ENCODE data around the gene TSPAN9. TPM values are rescaled to one million over a fixed set of nuclear protein-coding genes. Genes with fewer than 3 reads are reported as not detected.

The TSPAN9 gene
- polyA plus RNA-seq, 1 experiment, result 67.0 TPM

DNA sequence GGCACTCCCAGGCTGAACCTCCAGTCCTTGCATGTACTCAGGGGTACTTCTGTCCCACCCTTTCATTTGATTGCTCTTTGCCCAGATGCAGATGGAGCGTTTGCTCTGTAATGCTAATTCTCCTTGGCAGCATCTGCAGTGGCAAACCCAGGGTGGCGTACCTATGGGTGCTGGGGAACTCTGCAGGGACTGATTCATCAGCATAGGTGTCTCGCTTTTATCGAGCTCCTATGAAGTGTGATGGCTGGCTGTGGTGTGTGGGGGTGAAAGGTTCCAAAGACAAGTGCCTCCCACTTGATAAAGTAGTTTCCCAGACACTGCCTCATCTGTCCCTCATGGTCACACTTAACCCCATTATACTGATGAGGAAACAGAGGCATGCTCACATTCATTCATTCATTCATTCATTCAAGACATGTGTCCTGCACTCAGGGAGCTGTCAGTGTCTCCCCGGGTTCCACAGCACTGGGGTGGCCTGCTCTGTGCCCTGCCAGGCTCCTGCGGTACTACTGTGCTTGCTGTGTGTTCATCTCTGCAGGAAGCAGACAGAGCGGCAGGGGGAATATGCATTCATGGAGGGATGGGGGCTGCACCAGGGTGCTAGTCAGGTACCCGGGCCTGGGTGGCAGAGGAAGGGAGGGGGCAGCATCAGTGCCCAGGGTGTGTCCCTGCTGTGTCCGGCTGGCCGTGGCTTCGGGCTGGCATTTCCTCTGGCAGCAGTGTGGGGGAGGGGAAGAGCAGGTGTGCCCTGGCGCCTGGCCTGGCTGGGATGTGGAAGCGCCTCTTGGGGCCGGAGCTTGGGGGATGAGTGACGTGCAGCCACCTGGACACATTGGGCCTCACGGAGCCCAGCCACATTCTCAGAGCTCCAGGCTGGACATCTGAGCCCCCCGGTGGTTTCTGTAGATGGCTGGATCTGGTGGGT is 110.9 kb downstream of the TSPAN9 start:
- CTCF ChIA-PET, result interaction anchor here (2.3 kb wide), 1 partner anchor 14 kb away, joined by 14 read pairs; no protein-coding TSS in a partner anchor
- H3K4me3 ChIP-seq (ENCODE audit: low read depth, low read length), result no peak overlapping the region
- H3K27me3 ChIP-seq (ENCODE audit: control insufficient read depth, insufficient read depth, low read length), result no peaks in the 10 kb centered on the region; the same call in 1 of the 2 replicates
- TF ChIP-seq CTCF (IDR thresholded peaks at IDR 0.05; ENCODE audit: insufficient read depth, low read depth, low read length), result no peak
- no peaks in the 10 kb centered on the region for H3K36me3 ChIP-seq (ENCODE audit: control insufficient read depth, insufficient read depth, low read length)
- POLR2A ChIA-PET, result no interaction called here
- no peak for DNase-seq (ENCODE audit: low read depth)

DNA sequence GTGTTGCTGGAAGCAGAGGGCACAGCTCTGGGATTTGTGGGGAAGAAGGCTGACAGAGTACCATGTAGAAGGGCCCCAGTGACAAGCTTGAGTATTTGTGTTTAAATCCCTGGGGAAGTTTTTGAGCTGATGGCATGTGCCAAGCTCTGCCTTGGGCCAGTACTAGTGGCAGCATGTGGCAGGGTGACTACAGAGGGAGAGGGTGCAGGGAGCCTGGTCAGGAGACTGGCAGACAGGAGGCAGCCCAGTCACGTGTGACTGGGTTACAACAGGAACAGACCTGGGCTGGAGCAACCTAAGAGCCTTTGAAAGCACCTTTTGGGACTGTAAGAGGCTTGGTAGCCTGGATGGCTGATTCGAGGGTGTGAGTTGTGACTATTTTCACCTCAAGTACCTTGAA is 112.1 kb downstream of the TSPAN9 start:
- no peaks in the 10 kb centered on the region; the same call in 1 of the 2 replicates for H3K27me3 ChIP-seq (ENCODE audit: control insufficient read depth, insufficient read depth, low read length)
- H3K4me3 ChIP-seq (ENCODE audit: low read depth, low read length), result no peak overlapping the region
- no peaks in the 10 kb centered on the region for H3K36me3 ChIP-seq (ENCODE audit: control insufficient read depth, insufficient read depth, low read length)
- CTCF ChIA-PET, result interaction anchor here (2.3 kb wide), 1 partner anchor 13 kb away, joined by 14 read pairs; no protein-coding TSS in a partner anchor
- no peak for DNase-seq (ENCODE audit: low read depth)
- POLR2A ChIA-PET, result no interaction called here
- no peak for TF ChIP-seq CTCF (IDR thresholded peaks at IDR 0.05; ENCODE audit: insufficient read depth, low read depth, low read length)

GRCh38 chr12:3190101-3190500 is 112.9 kb downstream of the TSPAN9 start:
- POLR2A ChIA-PET, result no interaction called here
- no peak for DNase-seq (ENCODE audit: low read depth)
- no peak for TF ChIP-seq CTCF (IDR thresholded peaks at IDR 0.05; ENCODE audit: insufficient read depth, low read depth, low read length)
- Histone ChIP-seq H3K27me3 (ENCODE audit: control insufficient read depth, insufficient read depth, low read length) (no peaks in the 10 kb centered on the region; the same call in 1 of the 2 replicates), H3K4me3 (ENCODE audit: low read depth, low read length) (no peak overlapping the region), H3K36me3 (ENCODE audit: control insufficient read depth, insufficient read depth, low read length) (no peaks in the 10 kb centered on the region)
- CTCF ChIA-PET, result no interaction called here

GRCh38 chr12:3191450-3191849 is 114.3 kb downstream of the TSPAN9 start:
- no peak for TF ChIP-seq CTCF (IDR thresholded peaks at IDR 0.05; ENCODE audit: insufficient read depth, low read depth, low read length)
- Histone ChIP-seq H3K4me3 (ENCODE audit: low read depth, low read length) (no peak overlapping the region), H3K27me3 (ENCODE audit: control insufficient read depth, insufficient read depth, low read length) (no peaks in the 10 kb centered on the region; the same call in 1 of the 2 replicates), H3K36me3 (ENCODE audit: control insufficient read depth, insufficient read depth, low read length) (no peaks in the 10 kb centered on the region)
- ChIA-PET CTCF (no interaction called here), POLR2A (no interaction called here)
- no peak for DNase-seq (ENCODE audit: low read depth)

GRCh38 chr12:3192221-3192620 is 115.0 kb downstream of the TSPAN9 start:
- POLR2A ChIA-PET, result no interaction called here
- CTCF ChIA-PET, result interaction anchor here (1.0 to 2.9 kb wide), 3 partner anchors 10 to 83 kb away, joined by 4 to 21 read pairs (median 5); no protein-coding TSS in a partner anchor

More at GRCh38 chr12:3192221-3192620, 115.0 kb downstream of the TSPAN9 start:
- TF ChIP-seq CTCF (IDR thresholded peaks at IDR 0.05; ENCODE audit: insufficient read depth, low read depth, low read length), result no peak
- H3K4me3 ChIP-seq (ENCODE audit: low read depth, low read length), result no peak overlapping the region
- no peaks in the 10 kb centered on the region for H3K36me3 ChIP-seq (ENCODE audit: control insufficient read depth, insufficient read depth, low read length)
- H3K27me3 ChIP-seq (ENCODE audit: control insufficient read depth, insufficient read depth, low read length), result no peaks in the 10 kb centered on the region; the same call in 1 of the 2 replicates
- no peak for DNase-seq (ENCODE audit: low read depth)
